GM12878 (cell line): ENCODE measurements around the gene WIPF2. TPM values are rescaled to one million over a fixed set of nuclear protein-coding genes. Genes with fewer than 3 reads are reported as not detected.

Experiments
- ATAC-seq: fragments of 200-7000 bp; cut with Tn5 transposase; 3 replicates; pipeline ENCODE4 v1.9.1; 2020; ENCODE audit warnings: mild to moderate bottlenecking, moderate library complexity
- BruUV-seq: library from RNA; stranded (reverse); fragments of 400-500 nt; replicated peaks from 2 replicates; lab custom pipeline; 2021; lab: Mats Ljungman, UMichigan
- CTCF ChIA-PET: fragments of 300-600 bp; sonication (Branson Sonifier 250); formaldehyde crosslinking; extraction: SDS; loops from one replicate; lab custom pipeline; 2021; ENCODE audit warnings: inconsistent platforms; lab: Yijun Ruan, JAX
- POLR2A ChIA-PET: fragments of 350-600 bp; formaldehyde crosslinking; extraction: SDS; loops from one replicate; lab custom pipeline; 2021; ENCODE audit warnings: inconsistent platforms; lab: Charles Lee
- RAD21 ChIA-PET: fragments of 300-600 bp; sonication (Branson Sonifier 250); formaldehyde crosslinking; loops from one replicate; lab custom pipeline; 2023; ENCODE audit warnings: antibody characterized with exemption; ENCODE audit not compliant: unreplicated experiment; lab: Charles Lee
- SMC1A ChIA-PET: fragments of 300-600 bp; sonication (Branson Sonifier 250); formaldehyde crosslinking; loops from one replicate; lab custom pipeline; 2023; ENCODE audit not compliant: unreplicated experiment, uncharacterized antibody; lab: Charles Lee
- DNase-seq: peaks from one replicate; pipeline ENCODE4 v3.0.0-alpha.2; 2011; ENCODE audit warnings: low read depth, low spot score
- FAIRE-seq: peaks from 3 replicates; lab custom pipeline; 2011; peaks lifted over from hg19 to GRCh38; lab: Jason Lieb, UNC
- H2AFZ ChIP-seq: 2 replicates; pipeline ENCODE4 v1.6.0; 2011; ENCODE audit warnings: low read depth, low read length, control low read depth; ENCODE audit not compliant: control insufficient read depth
- H3K27ac ChIP-seq: 2 replicates; pipeline ENCODE4 v1.5.1; 2011; ENCODE audit warnings: control low read depth; ENCODE audit not compliant: control insufficient read depth, insufficient read depth
- H3K27me3 ChIP-seq, 2 experiments: replicated peaks in 1 of 2; 2 replicates each; pipeline versions ENCODE4 v1.6.0 to v1.6.1; 2011; ENCODE audit warnings: low read length in 1 of 2; ENCODE audit not compliant: control insufficient read depth in 2 of 2, insufficient read depth in 2 of 2
- H3K36me3 ChIP-seq, 2 experiments: 2 replicates each; pipeline ENCODE4 v1.5.1; 2011; ENCODE audit warnings: low read length in 1 of 2; ENCODE audit not compliant: control insufficient read depth in 2 of 2, insufficient read depth in 2 of 2
- H3K4me1 ChIP-seq: 2 replicates; pipeline ENCODE4 v1.6.1; 2011; ENCODE audit warnings: mild to moderate bottlenecking, low read length, moderate library complexity, mixed read lengths; ENCODE audit not compliant: control insufficient read depth, insufficient read depth
- H3K4me2 ChIP-seq: 2 replicates; pipeline ENCODE4 v1.6.0; 2011; ENCODE audit warnings: control low read depth; ENCODE audit not compliant: control insufficient read depth, insufficient read depth
- H3K4me3 ChIP-seq: fragments of 200-600 bp; sonication (generic); 2 replicates; pipeline ENCODE4 v1.5.1; 2016
- H3K79me2 ChIP-seq: 2 replicates; pipeline ENCODE4 v1.6.0; 2011; ENCODE audit warnings: low read length; ENCODE audit not compliant: control insufficient read depth, insufficient read depth
- H3K9ac ChIP-seq: 2 replicates; pipeline ENCODE4 v1.8.0; 2011; ENCODE audit warnings: low read length, control low read depth, mixed read lengths; ENCODE audit not compliant: control insufficient read depth, insufficient read depth
- H3K9me3 ChIP-seq: replicated peaks from 3 replicates; pipeline ENCODE4 v1.5.1; 2011; ENCODE audit warnings: mild to moderate bottlenecking, low read length; ENCODE audit not compliant: control insufficient read depth, insufficient read depth
- H4K20me1 ChIP-seq: 2 replicates; pipeline ENCODE4 v1.6.0; 2011; ENCODE audit not compliant: control insufficient read depth, insufficient read depth
- BHLHE40 ChIP-seq, 2 experiments: fragments of 450-650 bp in 1 of 2; IDR thresholded peaks; 2 replicates each; pipeline ENCODE4 v1.6.1; 2011 to 2017; ENCODE audit warnings: low read depth in 2 of 2, borderline replicate concordance in 1 of 2, improper control_type of control experiment in 1 of 2, low read length in 1 of 2, mild to moderate bottlenecking in 1 of 2
- ETV6 ChIP-seq, 2 experiments: fragments of 450-650 bp in 1 of 2; IDR thresholded peaks in 1 of 2; conservative IDR thresholded peaks in 1 of 2; 2 replicates each; pipeline ENCODE4 v1.6.1; 2014; ENCODE audit warnings: antibody characterized with exemption in 1 of 2, borderline replicate concordance in 1 of 2, low read depth in 1 of 2, mild to moderate bottlenecking in 1 of 2, moderate library complexity in 1 of 2
- FOXM1 ChIP-seq: IDR thresholded peaks from 2 replicates; pipeline ENCODE4 v1.6.1; 2012; ENCODE audit warnings: low read depth, mild to moderate bottlenecking, inconsistent platforms, low read length, moderate library complexity
- IKZF1 ChIP-seq: fragments of 450-650 bp; conservative IDR thresholded peaks from 2 replicates; pipeline ENCODE4 v1.6.1; 2017; ENCODE audit warnings: antibody characterized with exemption, mild to moderate bottlenecking
- NBN ChIP-seq: fragments of 450-650 bp; IDR thresholded peaks from 2 replicates; pipeline ENCODE4 v1.6.1; 2016
- NRF1 ChIP-seq: conservative IDR thresholded peaks from 2 replicates; pipeline ENCODE4 v1.6.1; 2011; ENCODE audit warnings: mild to moderate bottlenecking, low read depth, low read length, improper control_type of control experiment
- RUNX3 ChIP-seq: IDR thresholded peaks from 2 replicates; pipeline ENCODE4 v1.6.1; 2012; ENCODE audit warnings: low read length, inconsistent platforms
- SIN3A ChIP-seq: IDR thresholded peaks from 2 replicates; pipeline ENCODE4 v1.6.1; 2012; ENCODE audit warnings: low read depth, low read length, improper control_type of control experiment
- STAT1 ChIP-seq: fragments of 450-650 bp; conservative IDR thresholded peaks from 2 replicates; pipeline ENCODE4 v1.6.1; 2014; ENCODE audit warnings: antibody characterized with exemption, mild to moderate bottlenecking
- ZNF24 ChIP-seq: fragments of 450-650 bp; IDR thresholded peaks from 2 replicates; pipeline ENCODE4 v1.6.1; 2017; ENCODE audit warnings: antibody characterized with exemption, mild to moderate bottlenecking
- WGBS: methylation state at CpG from one replicate; pipeline ENCODE4 v1.1.6; 2016; ENCODE audit warnings: low lambda C conversion rate; ENCODE audit not compliant: insufficient replicate concordance, insufficient coverage; ENCODE audit errors: missing lambda C conversion rate; 5-methylcytosine and 5-hydroxymethylcytosine counted together
- in situ Hi-C: fragments of 300-500 bp; cut with MboI; formaldehyde crosslinking; loops from 9 replicates; pipeline ENCODE4 v1.14.3; 2018; ENCODE audit warnings: mixed read lengths
- intact Hi-C: fragments of 100-400 bp; cut with micrococcal nuclease; formaldehyde crosslinking; loops from one replicate; pipeline ENCODE4 v1.14.2; 2022; ENCODE audit not compliant: unreplicated experiment
- polyA plus RNA-seq, 11 experiments: library from polyadenylated mRNA; depleted of rRNA in 4 of 11; unstranded in 6 of 11; stranded (reverse) in 5 of 11; fragments of >200 nt; fragmentation: Nextera tagmentation in 4 of 11; fragmentation: Illumina TruSeq in 1 of 11; extraction: Ambion mirVana in 4 of 11; extraction: Trizol in 1 of 11; gene quantifications; 1 replicate in 1 of 11; 2 replicates in 10 of 11; pipeline versions ENCODE4 v1.2.1 to v1.2.3, GENCODE V29; 2011 to 2016; ENCODE audit warnings: inconsistent platforms in 2 of 11, missing spikeins in 2 of 11, low read depth in 1 of 11
- total RNA-seq, 4 experiments: library from RNA; depleted of rRNA in 3 of 4; stranded (reverse); fragments of >200 nt in 3 of 4; fragmentation: Illumina TruSeq in 1 of 4; extraction: Trizol in 1 of 4; gene quantifications; 2 replicates each; pipeline versions ENCODE4 v1.2.1 to v1.2.3, GENCODE V29; 2013 to 2021
- TF ChIP-seq, protein P1 (sequence below): fragments of 450-650 bp; IDR thresholded peaks from 2 replicates; pipeline ENCODE4 v1.6.1; 2017; ENCODE audit warnings: mild to moderate bottlenecking, moderate library complexity
- TF ChIP-seq, protein P2 (sequence below): fragments of 150-350 bp; IDR thresholded peaks from 2 replicates; pipeline ENCODE4 v1.6.1; 2016; ENCODE audit warnings: low read depth, low read length
- TF ChIP-seq, protein P3 (sequence below): fragments of 450-650 bp; conservative IDR thresholded peaks from 2 replicates; pipeline ENCODE4 v1.6.1; 2017; ENCODE audit warnings: mild to moderate bottlenecking, moderate library complexity

Gene WIPF2
- total and polyA plus RNA-seq, 10 of the 15 experiments (the other 5 are each of a cell fraction or from before 2014, with no cell fraction given): 4.2 to 20.8 (median 7.1) TPM

DNA sequence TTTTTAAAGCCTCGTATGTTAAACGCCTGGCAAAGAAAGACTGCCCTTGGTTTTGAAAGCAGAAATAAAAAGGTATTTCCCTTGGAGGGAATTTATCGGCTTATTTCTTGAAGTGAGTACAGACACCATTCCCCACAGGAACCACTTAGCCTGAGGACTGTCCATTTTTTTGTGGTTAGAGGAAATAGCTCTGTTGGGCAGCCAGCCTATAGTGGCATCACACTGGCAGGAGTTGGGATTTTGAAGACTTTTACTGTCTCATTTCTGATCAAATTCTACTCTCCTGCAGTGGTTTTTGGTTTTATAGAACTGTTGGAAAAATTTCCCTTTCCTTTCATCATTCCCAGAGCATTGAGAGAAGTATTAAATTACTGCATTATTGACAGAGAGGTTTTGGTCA lies 34.5 kb downstream of the WIPF2 start:
- peaks cover 2% of the 10 kb centered on the region for H3K79me2 ChIP-seq
- TF ChIP-seq STAT1: no peak
- TF ChIP-seq IKZF1: no peak
- TF ChIP-seq NRF1: no peak
- TF ChIP-seq, protein P1, sequence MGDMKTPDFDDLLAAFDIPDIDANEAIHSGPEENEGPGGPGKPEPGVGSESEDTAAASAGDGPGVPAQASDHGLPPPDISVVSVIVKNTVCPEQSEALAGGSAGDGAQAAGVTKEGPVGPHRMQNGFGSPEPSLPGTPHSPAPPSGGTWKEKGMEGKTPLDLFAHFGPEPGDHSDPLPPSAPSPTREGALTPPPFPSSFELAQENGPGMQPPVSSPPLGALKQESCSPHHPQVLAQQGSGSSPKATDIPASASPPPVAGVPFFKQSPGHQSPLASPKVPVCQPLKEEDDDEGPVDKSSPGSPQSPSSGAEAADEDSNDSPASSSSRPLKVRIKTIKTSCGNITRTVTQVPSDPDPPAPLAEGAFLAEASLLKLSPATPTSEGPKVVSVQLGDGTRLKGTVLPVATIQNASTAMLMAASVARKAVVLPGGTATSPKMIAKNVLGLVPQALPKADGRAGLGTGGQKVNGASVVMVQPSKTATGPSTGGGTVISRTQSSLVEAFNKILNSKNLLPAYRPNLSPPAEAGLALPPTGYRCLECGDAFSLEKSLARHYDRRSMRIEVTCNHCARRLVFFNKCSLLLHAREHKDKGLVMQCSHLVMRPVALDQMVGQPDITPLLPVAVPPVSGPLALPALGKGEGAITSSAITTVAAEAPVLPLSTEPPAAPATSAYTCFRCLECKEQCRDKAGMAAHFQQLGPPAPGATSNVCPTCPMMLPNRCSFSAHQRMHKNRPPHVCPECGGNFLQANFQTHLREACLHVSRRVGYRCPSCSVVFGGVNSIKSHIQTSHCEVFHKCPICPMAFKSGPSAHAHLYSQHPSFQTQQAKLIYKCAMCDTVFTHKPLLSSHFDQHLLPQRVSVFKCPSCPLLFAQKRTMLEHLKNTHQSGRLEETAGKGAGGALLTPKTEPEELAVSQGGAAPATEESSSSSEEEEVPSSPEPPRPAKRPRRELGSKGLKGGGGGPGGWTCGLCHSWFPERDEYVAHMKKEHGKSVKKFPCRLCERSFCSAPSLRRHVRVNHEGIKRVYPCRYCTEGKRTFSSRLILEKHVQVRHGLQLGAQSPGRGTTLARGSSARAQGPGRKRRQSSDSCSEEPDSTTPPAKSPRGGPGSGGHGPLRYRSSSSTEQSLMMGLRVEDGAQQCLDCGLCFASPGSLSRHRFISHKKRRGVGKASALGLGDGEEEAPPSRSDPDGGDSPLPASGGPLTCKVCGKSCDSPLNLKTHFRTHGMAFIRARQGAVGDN: no peak
- TF ChIP-seq ZNF24: no peak
- TF ChIP-seq, protein P2, sequence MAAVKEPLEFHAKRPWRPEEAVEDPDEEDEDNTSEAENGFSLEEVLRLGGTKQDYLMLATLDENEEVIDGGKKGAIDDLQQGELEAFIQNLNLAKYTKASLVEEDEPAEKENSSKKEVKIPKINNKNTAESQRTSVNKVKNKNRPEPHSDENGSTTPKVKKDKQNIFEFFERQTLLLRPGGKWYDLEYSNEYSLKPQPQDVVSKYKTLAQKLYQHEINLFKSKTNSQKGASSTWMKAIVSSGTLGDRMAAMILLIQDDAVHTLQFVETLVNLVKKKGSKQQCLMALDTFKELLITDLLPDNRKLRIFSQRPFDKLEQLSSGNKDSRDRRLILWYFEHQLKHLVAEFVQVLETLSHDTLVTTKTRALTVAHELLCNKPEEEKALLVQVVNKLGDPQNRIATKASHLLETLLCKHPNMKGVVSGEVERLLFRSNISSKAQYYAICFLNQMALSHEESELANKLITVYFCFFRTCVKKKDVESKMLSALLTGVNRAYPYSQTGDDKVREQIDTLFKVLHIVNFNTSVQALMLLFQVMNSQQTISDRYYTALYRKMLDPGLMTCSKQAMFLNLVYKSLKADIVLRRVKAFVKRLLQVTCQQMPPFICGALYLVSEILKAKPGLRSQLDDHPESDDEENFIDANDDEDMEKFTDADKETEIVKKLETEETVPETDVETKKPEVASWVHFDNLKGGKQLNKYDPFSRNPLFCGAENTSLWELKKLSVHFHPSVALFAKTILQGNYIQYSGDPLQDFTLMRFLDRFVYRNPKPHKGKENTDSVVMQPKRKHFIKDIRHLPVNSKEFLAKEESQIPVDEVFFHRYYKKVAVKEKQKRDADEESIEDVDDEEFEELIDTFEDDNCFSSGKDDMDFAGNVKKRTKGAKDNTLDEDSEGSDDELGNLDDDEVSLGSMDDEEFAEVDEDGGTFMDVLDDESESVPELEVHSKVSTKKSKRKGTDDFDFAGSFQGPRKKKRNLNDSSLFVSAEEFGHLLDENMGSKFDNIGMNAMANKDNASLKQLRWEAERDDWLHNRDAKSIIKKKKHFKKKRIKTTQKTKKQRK: no peak
- no peak for TF ChIP-seq FOXM1
- TF ChIP-seq, protein P3, sequence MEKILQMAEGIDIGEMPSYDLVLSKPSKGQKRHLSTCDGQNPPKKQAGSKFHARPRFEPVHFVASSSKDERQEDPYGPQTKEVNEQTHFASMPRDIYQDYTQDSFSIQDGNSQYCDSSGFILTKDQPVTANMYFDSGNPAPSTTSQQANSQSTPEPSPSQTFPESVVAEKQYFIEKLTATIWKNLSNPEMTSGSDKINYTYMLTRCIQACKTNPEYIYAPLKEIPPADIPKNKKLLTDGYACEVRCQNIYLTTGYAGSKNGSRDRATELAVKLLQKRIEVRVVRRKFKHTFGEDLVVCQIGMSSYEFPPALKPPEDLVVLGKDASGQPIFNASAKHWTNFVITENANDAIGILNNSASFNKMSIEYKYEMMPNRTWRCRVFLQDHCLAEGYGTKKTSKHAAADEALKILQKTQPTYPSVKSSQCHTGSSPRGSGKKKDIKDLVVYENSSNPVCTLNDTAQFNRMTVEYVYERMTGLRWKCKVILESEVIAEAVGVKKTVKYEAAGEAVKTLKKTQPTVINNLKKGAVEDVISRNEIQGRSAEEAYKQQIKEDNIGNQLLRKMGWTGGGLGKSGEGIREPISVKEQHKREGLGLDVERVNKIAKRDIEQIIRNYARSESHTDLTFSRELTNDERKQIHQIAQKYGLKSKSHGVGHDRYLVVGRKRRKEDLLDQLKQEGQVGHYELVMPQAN: no peak
- no peak for TF ChIP-seq RUNX3
- no peak for TF ChIP-seq SIN3A
- TF ChIP-seq ETV6 (conservative IDR thresholded peaks at IDR 0.05 in 1 of 2, IDR thresholded peaks at IDR 0.05 in 1 of 2; ENCODE audit: borderline replicate concordance in 1 of 2, low read depth in 1 of 2): no peak
- no peak for TF ChIP-seq BHLHE40 (IDR thresholded peaks at IDR 0.05; ENCODE audit: borderline replicate concordance in 1 of 2, low read depth in 2 of 2, low read length in 1 of 2)
- no peak for TF ChIP-seq NBN

More for the DNA sequence above, 34.5 kb downstream of the WIPF2 start:
- 95% methylated on average over 3 of the region's 3 CpGs for WGBS
- Histone ChIP-seq H3K9ac (no peak overlapping the region), H3K27ac (no peak overlapping the region), H3K4me1 (no peaks in the 10 kb centered on the region), H4K20me1 (no peaks in the 10 kb centered on the region), H3K4me3 (no peak overlapping the region), H2AFZ (no peak overlapping the region), H3K36me3 (no peaks in the 10 kb centered on the region; a peak in 3 of 4 replicates), H3K9me3 (no peaks in the 10 kb centered on the region), H3K27me3 (no peaks in the 10 kb centered on the region), H3K4me2 (no peak overlapping the region)
- ATAC-seq (no peak), FAIRE-seq (no peak), DNase-seq (no peak)
- RAD21 ChIA-PET: no interaction called here
- SMC1A ChIA-PET: interaction anchor here (1.3 kb wide), 1 partner anchor 9 kb away, joined by 3 read pairs; no protein-coding TSS in a partner anchor
- POLR2A ChIA-PET: no interaction called here
- in situ Hi-C loops (no loop called here), intact Hi-C loops (no loop called here)
- CTCF ChIA-PET: interaction anchor here (1.3 kb wide), 1 partner anchor 85 kb away, joined by 3 read pairs; no protein-coding TSS in a partner anchor
- BruUV-seq: no TSS peak
